ENCODE results near the gene HSPA14. TPM values are rescaled to one million over a fixed set of nuclear protein-coding genes. Genes with fewer than 3 reads are reported as not detected.

Gene HSPA14
- total RNA-seq, 1 experiment from 2014 or later: 41.0 TPM

DNA sequence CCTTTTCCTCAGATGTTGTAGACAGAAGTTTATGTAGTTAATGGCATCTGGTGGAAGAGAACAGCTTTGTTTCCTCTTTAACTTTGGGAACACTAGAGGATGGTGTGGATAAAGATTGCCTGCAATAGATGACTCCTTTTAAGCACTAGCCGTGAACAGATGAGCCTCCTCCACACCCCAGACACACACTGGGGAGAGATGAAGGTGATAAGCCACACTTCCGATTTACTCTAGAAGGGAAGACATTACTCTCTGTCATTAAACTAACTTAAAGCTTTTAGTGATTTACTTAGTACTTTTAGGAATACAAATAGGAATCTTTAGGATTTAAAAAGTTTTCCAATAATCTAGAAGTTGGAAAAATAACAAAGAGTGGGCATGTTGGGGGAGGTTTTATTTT lies 6.8 kb downstream of the HSPA14 start:
- TF ChIP-seq, protein P1, sequence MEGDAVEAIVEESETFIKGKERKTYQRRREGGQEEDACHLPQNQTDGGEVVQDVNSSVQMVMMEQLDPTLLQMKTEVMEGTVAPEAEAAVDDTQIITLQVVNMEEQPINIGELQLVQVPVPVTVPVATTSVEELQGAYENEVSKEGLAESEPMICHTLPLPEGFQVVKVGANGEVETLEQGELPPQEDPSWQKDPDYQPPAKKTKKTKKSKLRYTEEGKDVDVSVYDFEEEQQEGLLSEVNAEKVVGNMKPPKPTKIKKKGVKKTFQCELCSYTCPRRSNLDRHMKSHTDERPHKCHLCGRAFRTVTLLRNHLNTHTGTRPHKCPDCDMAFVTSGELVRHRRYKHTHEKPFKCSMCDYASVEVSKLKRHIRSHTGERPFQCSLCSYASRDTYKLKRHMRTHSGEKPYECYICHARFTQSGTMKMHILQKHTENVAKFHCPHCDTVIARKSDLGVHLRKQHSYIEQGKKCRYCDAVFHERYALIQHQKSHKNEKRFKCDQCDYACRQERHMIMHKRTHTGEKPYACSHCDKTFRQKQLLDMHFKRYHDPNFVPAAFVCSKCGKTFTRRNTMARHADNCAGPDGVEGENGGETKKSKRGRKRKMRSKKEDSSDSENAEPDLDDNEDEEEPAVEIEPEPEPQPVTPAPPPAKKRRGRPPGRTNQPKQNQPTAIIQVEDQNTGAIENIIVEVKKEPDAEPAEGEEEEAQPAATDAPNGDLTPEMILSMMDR (conservative IDR thresholded peaks at IDR 0.05): no peak
- H4K20me1 ChIP-seq (ENCODE audit: control insufficient read depth, insufficient read depth, insufficient read length): no peaks in the 10 kb centered on the region
- H3K56ac ChIP-seq (ENCODE audit: insufficient read length, low read depth, low read length): no peak overlapping the region
- no peak overlapping the region for H3K27ac Mint-ChIP-seq
- no peak overlapping the region for H3K9ac ChIP-seq (ENCODE audit: extremely low read depth, insufficient read length, low read length)
- no peak overlapping the region for H3K4me3 Mint-ChIP-seq
- no peak overlapping the region for H2AFZ ChIP-seq (ENCODE audit: low read length)
- no peak overlapping the region for H3K27ac ChIP-seq (ENCODE audit: insufficient read length, low read depth, low read length)
- no peak overlapping the region for H4K91ac ChIP-seq (ENCODE audit: insufficient read length, low read depth, low read length)
- no peak overlapping the region for H3K18ac ChIP-seq (ENCODE audit: insufficient read length, low read depth, low read length)
- no peak for DNase-seq
- H4K5ac ChIP-seq (ENCODE audit: insufficient read length, low read depth, low read length): no peak overlapping the region
- no peak overlapping the region for H2BK12ac ChIP-seq (ENCODE audit: insufficient read length, low read depth, low read length)
- WGBS (ENCODE audit: extremely low coverage, insufficient read length, low lambda C conversion rate): no CpG with 5 or more reads among the region's 2 CpGs
- no peaks in the 10 kb centered on the region for H3K9me3 ChIP-seq (ENCODE audit: control insufficient read depth, low read depth, low read length)
- no peak overlapping the region for H2BK20ac ChIP-seq (ENCODE audit: low read depth, low read length, poor library complexity, severe bottlenecking)
- no peak overlapping the region for H3K4ac ChIP-seq (ENCODE audit: low read depth, low read length)
- no peak overlapping the region for H2BK120ac ChIP-seq (ENCODE audit: low read depth, low read length, poor library complexity, severe bottlenecking)
- no peaks in the 10 kb centered on the region; the same call in 1 of the 2 replicates for H3K27me3 Mint-ChIP-seq (ENCODE audit: low read depth)
- H4K8ac ChIP-seq (replicated peaks; ENCODE audit: insufficient read length, low read depth, low read length): no peak overlapping the region
- H2BK5ac ChIP-seq (ENCODE audit: insufficient read length, low read length): no peak overlapping the region
- H3K23ac ChIP-seq (ENCODE audit: insufficient read length, low read depth, low read length): no peak overlapping the region
- no peak overlapping the region for H3K4me2 ChIP-seq (ENCODE audit: insufficient read depth, insufficient read length, low read length)
- no peak overlapping the region for H2AK5ac ChIP-seq (ENCODE audit: insufficient read length, low read length)
- no peaks in the 10 kb centered on the region for H3K4me1 Mint-ChIP-seq
- H3K79me2 ChIP-seq (ENCODE audit: insufficient read depth, low read length): no peaks in the 10 kb centered on the region
- H3K23me2 ChIP-seq (ENCODE audit: insufficient read length, low read depth, low read length, poor library complexity, severe bottlenecking): no peaks in the 10 kb centered on the region
- H3K36me3 Mint-ChIP-seq (ENCODE audit: insufficient read depth in 1 of 3, low read depth in 3 of 3): peaks cover 25 to 60% (median 57%) of the 10 kb centered on the region in 3 experiments; a peak in 6 of 7 replicates
- no peak overlapping the region for H3K14ac ChIP-seq (ENCODE audit: insufficient read depth, low read length)
- H3K27me3 ChIP-seq (ENCODE audit: insufficient read depth, low read length): no peaks in the 10 kb centered on the region
- no peak overlapping the region for H3T11ph ChIP-seq (ENCODE audit: low read length)
- no peak overlapping the region for H2BK15ac ChIP-seq (ENCODE audit: low read depth, low read length)
- no peaks in the 10 kb centered on the region for H3K79me1 ChIP-seq (ENCODE audit: insufficient read depth, low read depth, low read length, poor library complexity, severe bottlenecking)
- no peaks in the 10 kb centered on the region for H3K4me1 ChIP-seq (ENCODE audit: insufficient read depth, low read length)
- H3K9me3 Mint-ChIP-seq: no peaks in the 10 kb centered on the region
